Fibroblast of the conjunctiva (primary cell): Measurements from ENCODE around the gene ZMYND12.

Experiments
- DNase-seq: peaks from one replicate; pipeline ENCODE4 v3.0.0-alpha.2; 2010; ENCODE audit warnings: low read depth

Gene ZMYND12

DNA sequence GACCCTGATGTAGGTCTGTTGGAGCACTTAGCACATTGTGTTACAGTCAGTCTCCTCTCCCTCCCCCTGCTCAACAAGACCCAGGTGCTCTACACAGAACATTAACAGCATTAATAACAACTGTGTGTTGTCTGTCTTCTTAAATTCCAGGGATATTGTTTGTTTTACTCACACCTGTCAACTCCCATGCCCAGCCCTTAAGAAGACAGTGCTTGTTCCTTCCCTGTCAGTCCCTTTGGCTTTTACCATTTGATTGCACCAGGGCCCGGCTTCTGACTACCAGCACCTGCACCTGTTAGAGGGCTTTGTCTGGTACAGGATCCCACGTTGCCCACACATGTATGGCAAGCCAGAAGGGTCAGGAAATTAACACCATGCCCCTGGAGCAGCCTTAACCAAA lies 63.6 kb downstream of the ZMYND12 start:
- DNase-seq = no peak

DNA sequence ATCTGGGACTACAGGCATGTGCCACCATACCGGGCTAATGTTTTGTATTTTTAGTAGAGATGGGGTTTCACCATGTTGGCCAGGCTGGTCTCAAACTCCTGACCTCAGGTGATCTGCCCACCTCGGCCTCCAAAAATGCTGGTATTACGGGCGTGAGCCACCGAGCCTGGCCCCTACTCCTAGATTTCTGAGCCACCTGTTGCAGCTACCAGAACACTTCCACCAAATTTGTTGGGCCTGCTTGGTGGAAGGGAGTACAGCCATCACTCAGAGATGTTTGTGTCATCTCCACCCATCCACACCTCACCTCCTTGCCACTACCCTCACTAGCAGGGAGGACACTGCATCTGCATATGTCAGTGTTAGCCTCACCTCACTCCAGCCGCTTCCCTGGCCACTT lies 69.8 kb downstream of the ZMYND12 start:
- DNase-seq = no peak

DNA sequence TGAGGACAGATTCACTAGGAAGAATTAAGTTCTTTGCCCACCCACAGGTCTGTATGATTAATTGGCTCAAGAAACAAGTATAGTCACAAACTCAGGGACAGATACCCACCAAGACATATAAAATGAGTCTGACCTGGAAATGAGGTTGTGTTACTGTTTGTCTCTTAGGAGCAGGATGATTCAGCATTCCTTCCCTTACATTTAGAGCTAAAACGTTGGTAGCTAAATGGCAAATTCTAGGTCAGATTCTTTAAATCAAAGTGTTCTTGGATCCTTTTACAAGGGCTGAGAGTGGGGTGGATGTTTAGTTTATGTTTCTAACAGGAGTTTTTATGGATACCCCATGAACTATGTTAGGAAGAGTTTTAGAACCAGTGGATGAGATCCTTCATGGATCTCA lies 70.5 kb downstream of the ZMYND12 start:
- no peak for DNase-seq

DNA sequence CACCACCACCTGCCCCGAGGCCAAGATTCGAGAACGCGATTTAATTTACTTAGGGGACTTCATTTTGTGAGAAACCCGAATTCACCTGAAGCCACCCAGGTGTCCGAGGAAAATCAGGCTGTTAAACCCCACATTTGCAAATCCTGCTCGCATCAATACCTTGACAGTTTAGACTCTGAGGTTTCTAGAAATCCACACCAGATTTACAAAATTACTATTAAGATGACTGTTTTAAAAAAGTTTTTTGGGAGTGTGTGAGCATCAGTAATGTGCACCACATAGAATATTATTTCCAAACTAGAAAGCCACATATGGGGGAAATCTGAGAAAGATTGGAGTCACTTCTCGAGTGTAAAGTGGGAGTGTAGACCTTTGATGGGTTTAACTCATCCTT lies 74.5 kb downstream of the ZMYND12 start:
- no peak for DNase-seq

DNA sequence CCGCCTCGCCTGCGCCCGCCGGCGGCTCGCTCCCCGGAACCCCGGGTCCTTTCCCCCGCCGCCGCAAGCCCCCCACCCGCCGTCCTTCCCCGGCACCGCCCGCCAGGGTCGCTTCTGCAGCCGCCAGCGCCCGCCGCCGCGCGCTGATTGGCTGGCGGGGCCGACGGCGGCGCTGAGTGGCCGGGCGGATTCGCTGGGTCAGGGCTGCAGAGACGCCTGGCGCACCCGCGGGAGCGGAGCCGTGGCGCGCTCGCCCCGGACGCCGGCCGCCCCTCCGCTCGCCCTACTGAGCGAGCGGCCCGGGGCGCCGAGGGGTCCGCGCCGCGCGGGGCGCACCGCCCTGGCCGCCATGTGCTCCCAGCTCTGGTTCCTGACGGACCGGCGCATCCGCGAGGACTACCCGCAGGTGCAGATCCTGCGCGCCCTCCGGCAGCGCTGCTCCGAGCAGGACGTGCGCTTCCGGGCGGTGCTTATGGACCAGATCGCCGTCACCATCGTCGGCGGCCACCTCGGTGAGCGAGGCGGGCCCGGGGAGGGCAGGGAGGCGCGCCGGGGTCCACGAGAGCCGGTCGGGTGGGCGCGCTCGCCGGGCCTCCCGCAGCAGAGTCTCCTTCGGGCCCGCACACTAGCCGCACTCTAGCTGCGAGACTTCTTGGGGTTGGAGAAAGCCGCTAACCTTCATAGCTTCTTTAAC lies 75.1 kb downstream of the ZMYND12 start, which contains the start of gene RIMKLA:
Gene RIMKLA (plus strand): TSS at position 207 of the 694 bp plus-strand sequence. CDS start 143 bp downstream, at position 350.
- DNase-seq = no peak
